ENCODE measurements around the gene TAS2R13.

TAS2R13 gene, protein sequence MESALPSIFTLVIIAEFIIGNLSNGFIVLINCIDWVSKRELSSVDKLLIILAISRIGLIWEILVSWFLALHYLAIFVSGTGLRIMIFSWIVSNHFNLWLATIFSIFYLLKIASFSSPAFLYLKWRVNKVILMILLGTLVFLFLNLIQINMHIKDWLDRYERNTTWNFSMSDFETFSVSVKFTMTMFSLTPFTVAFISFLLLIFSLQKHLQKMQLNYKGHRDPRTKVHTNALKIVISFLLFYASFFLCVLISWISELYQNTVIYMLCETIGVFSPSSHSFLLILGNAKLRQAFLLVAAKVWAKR

DNA sequence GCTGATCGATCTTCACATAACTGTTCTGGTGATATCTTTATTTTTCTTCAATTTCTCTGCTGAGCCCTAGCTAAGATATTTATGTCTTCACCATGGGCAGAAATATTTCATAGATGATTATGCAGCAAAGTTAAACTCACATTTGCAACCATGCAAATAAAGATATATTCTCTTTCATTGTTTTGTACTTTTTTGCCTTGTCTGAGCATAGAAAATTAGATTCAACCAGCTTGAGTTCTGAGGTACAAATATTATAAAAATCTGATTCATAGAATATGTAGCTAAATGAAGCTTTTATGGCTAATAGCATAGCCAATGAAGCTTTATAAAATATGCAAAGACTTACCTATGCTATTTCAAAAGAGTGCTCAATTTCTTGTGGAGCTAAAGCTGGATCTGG is at the start of gene TAS2R13:
Gene TAS2R13, minus strand, starts transcription at position 101 of the 400 bp plus-strand sequence. CDS start 264 bp downstream, outside the sequence.
- DNase-seq, result no peak

GRCh38 chr12:10957741-10958140 is 48.4 kb upstream of the TAS2R13 start:
- no peak for DNase-seq

GRCh38 chr12:10956085-10956484 is 46.7 kb upstream of the TAS2R13 start:
- no peak for DNase-seq

- DNase-seq, result no peak
Measured at GRCh38 chr12:10952645-10953044, 43.3 kb upstream of the TAS2R13 start.

DNA sequence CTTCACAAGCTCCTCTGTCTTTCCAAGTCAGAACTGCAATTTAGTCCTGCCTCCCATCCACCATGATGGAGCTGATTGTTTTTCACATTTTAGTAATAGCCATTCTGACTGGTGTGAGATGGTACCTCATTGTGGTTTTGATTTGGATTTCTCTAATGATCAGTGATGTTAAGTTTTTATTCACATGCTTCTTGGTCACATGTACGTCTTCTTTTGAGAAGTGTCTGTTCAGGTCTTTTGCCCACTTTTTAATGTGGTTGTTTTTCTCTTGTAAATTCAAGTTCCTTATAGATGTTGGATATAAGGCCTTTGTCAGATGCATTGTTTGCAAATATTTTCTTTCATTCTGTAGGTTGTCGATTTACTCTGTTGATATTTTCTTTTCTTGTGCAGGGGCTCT is 33.8 kb upstream of the TAS2R13 start:
- DNase-seq, result no peak

GRCh38 chr12:10941916-10942607 is 32.7 kb upstream of the TAS2R13 start:
- no peak for DNase-seq

DNA sequence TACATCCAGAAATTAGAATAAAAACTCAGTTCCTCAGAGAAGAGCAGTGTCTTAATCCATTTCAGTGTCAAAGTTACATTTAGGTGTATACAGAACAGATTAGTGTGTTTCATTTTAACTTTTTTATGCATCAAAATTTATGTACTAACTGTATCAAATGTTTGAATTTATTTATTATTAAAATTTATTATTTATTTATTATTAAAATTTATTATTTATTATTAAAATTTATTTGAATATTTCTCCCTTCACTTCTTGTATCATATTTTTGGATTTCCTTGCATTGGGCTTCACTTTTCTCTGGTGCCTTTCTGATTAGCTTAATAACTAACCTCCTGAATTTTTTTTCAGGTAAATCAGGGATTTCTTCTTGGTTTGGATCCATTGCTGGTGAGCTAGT is 32.0 kb upstream of the TAS2R13 start:
- DNase-seq, result no peak

DNA sequence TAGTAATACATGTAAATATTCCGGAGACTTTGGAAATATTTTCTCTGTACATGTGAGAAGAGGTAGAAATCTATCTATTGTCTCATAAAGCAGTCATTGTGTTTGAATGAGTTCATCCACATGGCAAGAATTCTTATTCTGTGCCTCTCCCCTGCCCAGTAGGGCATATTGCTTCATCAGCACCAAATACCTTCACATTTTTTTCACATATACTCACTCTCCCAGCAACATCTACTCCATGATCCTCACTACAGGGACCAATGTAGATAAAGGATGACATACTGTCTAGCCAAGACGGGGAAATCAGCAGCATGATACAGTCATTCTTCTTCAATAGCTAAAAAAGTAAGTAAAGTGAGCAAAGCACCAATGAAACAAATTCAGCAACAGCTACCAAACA is 31.0 kb upstream of the TAS2R13 start:
- DNase-seq, result no peak

DNA sequence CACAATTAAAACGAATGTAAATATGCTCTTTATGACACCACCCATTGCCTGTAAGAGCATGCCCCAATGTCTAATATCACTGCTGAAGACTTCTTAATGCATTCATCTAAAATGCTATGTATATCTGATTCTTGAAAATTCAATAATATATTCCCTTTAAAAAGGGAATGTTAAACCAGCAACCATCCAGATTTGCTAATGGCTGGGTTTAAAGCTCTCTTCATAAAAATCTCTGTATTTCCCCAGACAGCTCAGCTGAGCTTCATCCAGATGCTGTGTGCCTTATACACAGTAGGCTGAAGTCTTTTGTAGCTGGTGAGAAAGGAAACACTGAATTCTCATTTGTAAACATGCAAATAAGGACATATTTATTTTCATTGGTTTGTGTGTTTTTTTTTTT is 29.8 kb upstream of the TAS2R13 start, which contains the start of gene TAS2R14:
Gene TAS2R14, minus strand, starts transcription at position 101 of the 400 bp plus-strand sequence. Its CDS starts 56 bp downstream, at position 45.
- DNase-seq, result no peak

DNA sequence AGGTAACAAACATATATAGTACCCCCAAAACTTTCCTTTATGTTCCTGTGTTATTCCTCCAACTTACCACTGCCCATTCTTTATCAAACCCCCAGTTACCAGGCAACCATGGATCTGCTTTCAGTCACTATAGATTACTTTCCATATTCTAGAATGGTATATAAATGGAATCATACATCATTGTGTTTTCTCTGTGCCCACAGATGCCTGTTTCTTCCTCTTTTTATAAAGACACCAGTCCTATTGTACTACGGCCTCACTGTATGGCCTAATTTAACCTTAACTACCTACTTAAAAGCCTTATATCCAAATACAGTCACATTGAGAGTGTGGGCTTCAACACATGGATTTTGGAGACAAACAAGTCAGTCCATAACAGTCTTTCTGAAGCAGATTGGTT is 27.1 kb upstream of the TAS2R13 start:
- DNase-seq, result no peak

DNA sequence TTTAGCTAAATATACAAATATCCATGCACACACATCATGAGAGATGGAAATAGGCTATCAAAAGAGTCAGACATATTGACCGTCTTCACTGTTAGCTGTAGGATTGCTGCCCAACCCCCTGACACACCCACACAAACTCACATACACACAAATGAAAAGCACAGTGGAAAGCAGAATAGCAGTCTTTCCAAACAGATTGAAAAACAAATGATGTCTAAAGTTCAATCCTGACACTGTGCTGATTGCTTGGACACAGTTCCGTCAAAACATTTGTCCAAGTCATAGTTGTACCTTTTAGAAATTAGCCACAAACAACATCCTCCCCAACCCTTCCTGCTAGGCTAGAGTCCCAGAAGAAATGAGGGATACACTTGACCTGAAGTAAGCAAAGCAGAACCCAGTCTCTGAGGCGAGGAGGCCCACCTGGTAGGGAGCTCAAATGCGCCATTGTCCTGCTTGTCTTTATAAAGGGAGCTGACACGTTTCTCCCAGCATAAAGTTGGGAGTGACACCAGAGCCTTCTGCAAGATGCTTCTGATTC is 19.5 kb upstream of the TAS2R13 start, which contains the start of gene PRH2:
Gene PRH2, plus strand, starts transcription at position 491 of the 541 bp plus-strand sequence. Its CDS starts 38 bp downstream, at position 529.
- no peak for DNase-seq

DNA sequence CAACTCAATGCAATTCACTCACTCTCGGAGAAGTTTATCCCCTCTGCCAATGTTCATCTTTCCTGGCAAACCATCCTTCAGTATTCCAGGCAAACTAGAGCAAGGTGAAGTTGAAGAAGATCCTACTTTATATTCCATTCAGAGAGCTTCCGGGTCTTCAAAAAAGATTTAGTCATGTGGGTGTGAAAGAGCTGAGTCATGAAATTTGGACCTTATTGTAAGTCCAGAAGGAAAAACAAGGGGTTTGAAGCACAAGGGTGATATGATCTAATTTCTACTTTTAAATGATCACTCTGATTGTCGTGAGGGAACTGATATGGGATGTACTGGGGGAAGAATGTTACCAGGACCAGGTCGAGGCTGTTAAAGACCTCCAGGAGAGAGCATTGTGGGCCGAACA is 16.9 kb upstream of the TAS2R13 start:
- DNase-seq, result no peak

GRCh38 chr12:10919809-10920208 is 10.4 kb upstream of the TAS2R13 start:
- no peak for DNase-seq

- no peak for DNase-seq
Measured at GRCh38 chr12:10910380-10910779, 1.0 kb upstream of the TAS2R13 start.

DNA sequence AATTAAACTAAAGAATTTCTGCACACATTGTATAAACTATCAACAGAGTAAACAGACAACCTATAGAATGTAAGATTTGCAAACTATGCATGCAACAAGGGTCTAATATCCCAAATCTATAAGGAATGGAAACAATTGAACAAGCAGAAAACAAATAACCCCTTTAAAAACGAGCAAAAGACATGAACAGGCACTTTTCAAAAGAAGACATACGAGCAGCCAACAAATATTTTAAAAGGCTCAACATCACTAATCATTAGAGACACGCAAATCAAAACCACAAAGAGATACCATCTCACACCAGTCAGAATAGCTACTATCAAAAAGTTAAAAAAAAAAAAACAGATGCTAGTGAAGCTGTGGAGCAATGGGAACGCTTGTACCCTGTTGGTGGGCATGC is 4.7 kb downstream of the TAS2R13 start:
- no peak for DNase-seq

GRCh38 chr12:10901427-10901826 is 7.9 kb downstream of the TAS2R13 start:
- DNase-seq, result no peak

- no peak for DNase-seq
Measured at GRCh38 chr12:10900972-10901371, 8.4 kb downstream of the TAS2R13 start.

- no peak for DNase-seq
Measured at GRCh38 chr12:10900530-10900929, 8.8 kb downstream of the TAS2R13 start.

GRCh38 chr12:10896854-10897253 is 12.5 kb downstream of the TAS2R13 start:
- no peak for DNase-seq

DNA sequence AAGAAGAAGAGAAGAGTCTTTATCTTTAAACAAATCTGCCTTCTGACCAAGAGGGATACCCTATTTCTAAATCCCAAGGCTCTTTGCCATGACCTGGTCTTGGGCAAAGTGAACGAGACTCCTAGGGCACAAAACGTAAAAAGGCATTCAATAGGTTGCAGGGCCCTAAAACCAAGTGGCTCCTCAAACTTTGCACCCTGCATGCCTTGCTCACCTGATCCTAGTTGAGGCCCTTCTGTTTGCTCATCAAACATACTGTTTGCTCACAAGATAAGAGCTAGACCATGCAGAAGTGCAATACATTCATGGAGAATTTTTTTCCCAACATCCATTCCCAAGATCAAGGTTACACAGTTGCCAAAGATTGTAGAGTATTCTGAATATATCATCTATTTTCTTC is 17.4 kb downstream of the TAS2R13 start:
- no peak for DNase-seq

GRCh38 chr12:10889226-10889625 is 20.1 kb downstream of the TAS2R13 start:
- no peak for DNase-seq

DNA sequence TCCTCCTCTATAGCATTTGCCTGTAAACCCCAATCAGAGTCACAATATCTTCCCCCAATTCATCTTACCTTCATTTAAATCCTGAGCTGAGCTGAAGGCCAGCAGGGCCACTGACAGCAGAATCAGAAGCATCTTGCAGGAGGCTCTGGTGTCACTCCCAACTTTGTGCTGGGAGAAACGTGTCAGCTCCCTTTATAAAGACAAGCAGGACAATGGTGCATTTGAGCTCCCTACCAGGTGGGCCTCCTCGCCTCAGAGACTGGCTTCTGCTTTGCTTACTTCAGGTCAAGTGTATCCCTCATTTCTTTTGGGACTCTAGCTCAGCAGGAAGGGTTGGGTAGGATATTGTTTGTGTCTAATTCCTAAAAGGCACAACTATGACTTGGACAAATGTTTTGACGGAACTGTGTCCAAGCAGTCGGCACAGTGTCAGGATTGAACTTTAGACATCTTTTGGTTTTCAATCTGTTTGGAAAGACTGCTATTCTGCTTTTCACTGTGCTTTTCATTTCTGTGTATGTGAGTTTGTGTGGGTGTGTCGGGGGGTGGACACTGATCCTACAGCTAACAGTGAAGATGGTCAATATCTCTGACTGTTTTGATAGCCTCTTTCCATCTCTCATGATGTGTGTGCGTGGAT is 25.2 kb downstream of the TAS2R13 start, which contains the start of gene PRH1:
Gene PRH1, minus strand, starts transcription at position 170 of the 640 bp plus-strand sequence. Its CDS starts 38 bp downstream, at position 132.
- no peak for DNase-seq

GRCh38 chr12:10873378-10873777 is 36.0 kb downstream of the TAS2R13 start:
- DNase-seq, result no peak

All from NCI-H82 (cell line).